ENCODE results near the gene ANGEL2.

DNA sequence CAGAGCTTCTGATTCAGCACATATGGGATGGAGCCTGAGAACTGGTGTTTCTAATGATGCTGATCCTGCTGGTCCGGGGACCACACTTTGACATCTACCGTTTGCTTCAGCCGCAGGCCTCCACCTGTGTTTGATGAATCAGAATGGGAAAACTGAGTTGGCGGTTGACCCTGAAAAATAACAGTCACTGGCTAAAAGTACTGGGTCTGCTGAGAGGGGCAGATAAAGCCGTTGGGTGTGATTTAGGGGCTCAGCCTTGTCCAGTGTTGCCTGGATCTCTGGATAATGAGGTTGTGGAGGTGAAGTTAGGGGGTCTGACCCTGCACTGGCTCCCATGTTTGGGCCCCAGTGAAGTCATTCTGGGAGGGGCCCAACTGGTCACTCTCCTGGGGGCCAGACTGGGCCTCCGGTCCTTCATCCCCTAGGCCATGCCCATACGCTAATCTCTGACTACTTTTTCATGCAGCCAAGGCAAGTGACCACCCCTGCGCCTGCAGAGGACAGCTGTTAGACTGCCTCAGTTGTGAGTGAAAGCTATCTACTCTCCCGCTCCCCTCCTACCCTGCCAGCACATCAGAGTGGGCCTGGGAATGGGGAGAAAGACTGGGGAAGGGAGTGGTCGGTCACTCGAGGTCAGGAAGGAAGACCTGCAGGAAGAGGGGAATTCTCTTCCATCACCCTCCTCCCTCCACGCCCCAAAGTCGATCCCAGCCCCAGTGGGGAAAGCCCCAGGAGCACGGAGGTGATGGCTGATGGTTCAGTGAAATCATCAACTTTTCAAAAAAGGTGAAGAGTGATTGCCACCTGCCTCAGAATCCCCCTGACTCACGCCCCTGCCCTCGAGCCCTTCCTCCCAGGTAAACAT lies 37.7 kb downstream of the ANGEL2 start:
- TF ChIP-seq CTCF (IDR thresholded peaks at IDR 0.05) (no peak), POLR2A (IDR thresholded peaks at IDR 0.05) (no peak)

Measured in lower leg skin (tissue), 3 donors.